22Rv1 (cell line): ENCODE data around the gene RET.

Source experiments
- ZFX ChIP-seq: fragments of 450-650 bp; IDR thresholded peaks from 2 replicates; pipeline ENCODE4 v1.6.1; 2017; ENCODE audit warnings: antibody characterized with exemption, borderline replicate concordance
- TF ChIP-seq, protein P1 (sequence below): fragments of 450-650 bp; IDR thresholded peaks from 2 replicates; pipeline ENCODE4 v1.5.1; 2017; ENCODE audit warnings: mild to moderate bottlenecking

- TF ChIP-seq, protein P1, sequence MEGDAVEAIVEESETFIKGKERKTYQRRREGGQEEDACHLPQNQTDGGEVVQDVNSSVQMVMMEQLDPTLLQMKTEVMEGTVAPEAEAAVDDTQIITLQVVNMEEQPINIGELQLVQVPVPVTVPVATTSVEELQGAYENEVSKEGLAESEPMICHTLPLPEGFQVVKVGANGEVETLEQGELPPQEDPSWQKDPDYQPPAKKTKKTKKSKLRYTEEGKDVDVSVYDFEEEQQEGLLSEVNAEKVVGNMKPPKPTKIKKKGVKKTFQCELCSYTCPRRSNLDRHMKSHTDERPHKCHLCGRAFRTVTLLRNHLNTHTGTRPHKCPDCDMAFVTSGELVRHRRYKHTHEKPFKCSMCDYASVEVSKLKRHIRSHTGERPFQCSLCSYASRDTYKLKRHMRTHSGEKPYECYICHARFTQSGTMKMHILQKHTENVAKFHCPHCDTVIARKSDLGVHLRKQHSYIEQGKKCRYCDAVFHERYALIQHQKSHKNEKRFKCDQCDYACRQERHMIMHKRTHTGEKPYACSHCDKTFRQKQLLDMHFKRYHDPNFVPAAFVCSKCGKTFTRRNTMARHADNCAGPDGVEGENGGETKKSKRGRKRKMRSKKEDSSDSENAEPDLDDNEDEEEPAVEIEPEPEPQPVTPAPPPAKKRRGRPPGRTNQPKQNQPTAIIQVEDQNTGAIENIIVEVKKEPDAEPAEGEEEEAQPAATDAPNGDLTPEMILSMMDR: no peak
- no peak for TF ChIP-seq ZFX
These were observed 85.7 kb downstream of the RET start for GRCh38 chr10:43162604-43163003.
